Tibial nerve (tissue), 4 donors: ENCODE results near the gene ANKRD44. TPM values are rescaled to one million over a fixed set of nuclear protein-coding genes. Genes with fewer than 3 reads are reported as not detected.
A peak's percentile ranks its signal among the peaks of the same experiment; 100 is the strongest.
"Not testable (repeated sequence)": the region's sequence is repeated elsewhere in the genome, so short reads cannot be mapped to it uniquely, and the experiment has no call there.

Experiments used
- DNase-seq, 2 donors: peaks; one replicate each; pipeline ENCODE4 v3.0.0-alpha.2; 2019; ENCODE audit warnings: low spot score in 2 of 2
- H3K27ac ChIP-seq, 4 donors: fragments of 200-600 bp; sonication (generic) in 3 of 4; one replicate each; pipeline ENCODE4 v1.5.1; 2017 to 2019; ENCODE audit warnings: mild to moderate bottlenecking in 1 of 4
- H3K27me3 ChIP-seq, 2 donors: fragments of 200-600 bp; sonication (generic) in 1 of 2; one replicate each; pipeline versions ENCODE4 v1.5.1 to v1.6.0; 2017 to 2019
- H3K36me3 ChIP-seq, 3 donors: fragments of 200-600 bp; sonication (generic); one replicate each; pipeline ENCODE4 v1.5.1; 2018 to 2019
- H3K4me1 ChIP-seq, 4 donors: fragments of 200-600 bp; sonication (generic) in 3 of 4; one replicate each; pipeline ENCODE4 v1.5.1; 2017 to 2019
- H3K4me3 ChIP-seq, 4 donors: fragments of 200-600 bp; sonication (generic) in 3 of 4; one replicate each; pipeline ENCODE4 v1.5.1; 2017 to 2019; ENCODE audit warnings: mild to moderate bottlenecking in 1 of 4, moderate library complexity in 1 of 4
- H3K9me3 ChIP-seq, 4 donors: fragments of 200-600 bp; sonication (generic) in 3 of 4; one replicate each; pipeline ENCODE4 v1.5.1; 2017 to 2019
- CTCF ChIP-seq, 5 experiments: fragments of 200-600 bp in 3 of 5; fragments of 450-650 bp in 2 of 5; sonication (generic) in 3 of 5; IDR thresholded peaks; one replicate each; pipeline ENCODE4 v1.5.1; 2016 to 2019; ENCODE audit warnings: antibody characterized with exemption in 5 of 5, mild to moderate bottlenecking in 3 of 5, moderate library complexity in 2 of 5
- EP300 ChIP-seq, 2 donors: sonication (generic); formaldehyde crosslinking; IDR thresholded peaks; one replicate each; pipeline ENCODE4 v1.6.1; 2017; ENCODE audit warnings: antibody characterized with exemption in 2 of 2, mild to moderate bottlenecking in 1 of 2
- POLR2A ChIP-seq, 2 donors: fragments of 450-650 bp; IDR thresholded peaks; one replicate each; pipeline ENCODE4 v1.6.1; 2017; ENCODE audit warnings: antibody characterized with exemption in 2 of 2, mild to moderate bottlenecking in 2 of 2, moderate library complexity in 2 of 2
- WGBS, 2 donors: methylation state at CpG; one replicate each; pipeline ENCODE4 v1.1.5; 2018; 5-methylcytosine and 5-hydroxymethylcytosine counted together
- total RNA-seq, 4 donors: library from RNA; depleted of rRNA; stranded (reverse); fragments of >200 nt; gene quantifications; one replicate each; pipeline ENCODE4 v1.1.0, GENCODE V29; 2016

The ANKRD44 gene
- total RNA-seq, 4 donors from 2014 or later: 28.5 to 48.9 (median 41.5) TPM

- H3K9me3 ChIP-seq: no peaks in the 10 kb centered on the region
- WGBS, 2 donors: 71 to 81% methylated on average over 1 of the region's 1 CpG
- peak overlapping the region in 3 of 4 donors; percentile 35 to 87 (median 81) for H3K27ac ChIP-seq
- H3K36me3 ChIP-seq: no peaks in the 10 kb centered on the region
- H3K27me3 ChIP-seq: no peaks in the 10 kb centered on the region
- H3K4me3 ChIP-seq: no peak overlapping the region
- TF ChIP-seq CTCF (IDR thresholded peaks at IDR 0.05): no peak
- TF ChIP-seq EP300 (IDR thresholded peaks at IDR 0.05): no peak
- TF ChIP-seq POLR2A (IDR thresholded peaks at IDR 0.05): no peak
- DNase-seq: no peak
- peaks cover 0 to 63% (median 37%) of the 10 kb centered on the region in 4 donors for H3K4me1 ChIP-seq
Observed at GRCh38 chr2:197071213-197071612, 239.4 kb downstream of the ANKRD44 start.

DNA sequence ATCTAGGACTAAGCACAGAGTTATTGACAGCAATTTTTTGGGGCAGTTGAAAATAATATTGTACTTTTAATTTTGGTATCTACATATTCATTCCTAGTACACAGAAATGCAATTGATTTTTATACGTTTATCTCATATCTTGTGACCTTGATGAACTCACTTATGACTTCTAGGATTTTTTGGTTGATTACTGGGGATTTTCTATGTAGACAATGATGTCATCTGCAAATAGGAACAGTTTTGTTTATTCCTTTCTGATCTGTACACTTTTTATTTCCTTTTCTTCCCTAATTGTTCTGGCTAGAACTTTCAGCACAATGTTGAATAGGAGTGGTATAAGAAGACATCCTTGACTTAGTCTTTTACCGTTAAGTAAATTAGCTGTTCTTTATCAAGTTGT, 240.6 kb downstream of the ANKRD44 start:
- no peaks in the 10 kb centered on the region for H3K36me3 ChIP-seq
- H3K27me3 ChIP-seq: no peaks in the 10 kb centered on the region
- TF ChIP-seq POLR2A (IDR thresholded peaks at IDR 0.05): no peak
- no peak for TF ChIP-seq CTCF (IDR thresholded peaks at IDR 0.05)
- no peak for TF ChIP-seq EP300 (IDR thresholded peaks at IDR 0.05)
- peaks cover 0 to 52% (median 29%) of the 10 kb centered on the region in 4 donors for H3K4me1 ChIP-seq
- H3K9me3 ChIP-seq: no peaks in the 10 kb centered on the region
- no peak overlapping the region for H3K4me3 ChIP-seq
- DNase-seq: no peak
- H3K27ac ChIP-seq: no peak overlapping the region
- WGBS, 2 donors: 53 to 64% methylated on average over 2 of the region's 2 CpGs

GRCh38 chr2:197062574-197062973, 248.0 kb downstream of the ANKRD44 start:
- H3K4me3 ChIP-seq, H3K27me3 ChIP-seq, H3K27ac ChIP-seq, DNase-seq, H3K4me1 ChIP-seq, H3K9me3 ChIP-seq: not testable (repeated sequence)
- H3K36me3 ChIP-seq: peaks cover 0 to 18% (median 0%) of the 10 kb centered on the region in 3 donors
- 97% methylated on average over 2 to 3 of the region's 3 CpGs for WGBS, 2 donors

GRCh38 chr2:197059477-197059876, 251.1 kb downstream of the ANKRD44 start:
- Histone ChIP-seq H3K4me3 (no peak overlapping the region), H3K9me3 (peaks cover 0 to 19% (median 2%) of the 10 kb centered on the region in 4 donors), H3K27ac (no peak overlapping the region), H3K36me3 (peaks cover 0 to 33% (median 0%) of the 10 kb centered on the region in 3 donors), H3K27me3 (no peaks in the 10 kb centered on the region), H3K4me1 (no peaks in the 10 kb centered on the region)
- DNase-seq: no peak
- WGBS, 2 donors: 85 to 87% methylated on average over 1 of the region's 1 CpG
- no peak for TF ChIP-seq EP300 (IDR thresholded peaks at IDR 0.05)
- no peak for TF ChIP-seq CTCF (IDR thresholded peaks at IDR 0.05)
- no peak for TF ChIP-seq POLR2A (IDR thresholded peaks at IDR 0.05)

GRCh38 chr2:197058777-197059300, 251.7 kb downstream of the ANKRD44 start:
- peaks cover 0 to 19% (median 3%) of the 10 kb centered on the region in 4 donors for H3K9me3 ChIP-seq
- TF ChIP-seq CTCF (IDR thresholded peaks at IDR 0.05) (no peak), POLR2A (IDR thresholded peaks at IDR 0.05) (no peak), EP300 (IDR thresholded peaks at IDR 0.05) (no peak)
- WGBS, 2 donors: 95 to 97% methylated on average over 1 of the region's 1 CpG

More at GRCh38 chr2:197058777-197059300, 251.7 kb downstream of the ANKRD44 start:
- DNase-seq: no peak
- no peaks in the 10 kb centered on the region for H3K27me3 ChIP-seq
- H3K4me1 ChIP-seq: no peaks in the 10 kb centered on the region
- H3K27ac ChIP-seq: no peak overlapping the region
- H3K4me3 ChIP-seq: no peak overlapping the region
- H3K36me3 ChIP-seq: peaks cover 0 to 36% (median 0%) of the 10 kb centered on the region in 3 donors
